AG10803 (cell line): ENCODE data around the gene SYTL1.

Experiments
- DNase-seq: peaks from one replicate; pipeline ENCODE4 v3.0.0; 2010; ENCODE audit warnings: low read depth
- H3K4me3 ChIP-seq: 2 replicates; pipeline ENCODE4 v1.5.1; 2011; ENCODE audit warnings: mild to moderate bottlenecking, low read length, control low read depth
- TF ChIP-seq, protein P1 (sequence below): conservative IDR thresholded peaks from 2 replicates; pipeline ENCODE4 v1.5.1; 2011; ENCODE audit warnings: mild to moderate bottlenecking, low read length, control low read depth, inconsistent platforms

The SYTL1 gene

DNA sequence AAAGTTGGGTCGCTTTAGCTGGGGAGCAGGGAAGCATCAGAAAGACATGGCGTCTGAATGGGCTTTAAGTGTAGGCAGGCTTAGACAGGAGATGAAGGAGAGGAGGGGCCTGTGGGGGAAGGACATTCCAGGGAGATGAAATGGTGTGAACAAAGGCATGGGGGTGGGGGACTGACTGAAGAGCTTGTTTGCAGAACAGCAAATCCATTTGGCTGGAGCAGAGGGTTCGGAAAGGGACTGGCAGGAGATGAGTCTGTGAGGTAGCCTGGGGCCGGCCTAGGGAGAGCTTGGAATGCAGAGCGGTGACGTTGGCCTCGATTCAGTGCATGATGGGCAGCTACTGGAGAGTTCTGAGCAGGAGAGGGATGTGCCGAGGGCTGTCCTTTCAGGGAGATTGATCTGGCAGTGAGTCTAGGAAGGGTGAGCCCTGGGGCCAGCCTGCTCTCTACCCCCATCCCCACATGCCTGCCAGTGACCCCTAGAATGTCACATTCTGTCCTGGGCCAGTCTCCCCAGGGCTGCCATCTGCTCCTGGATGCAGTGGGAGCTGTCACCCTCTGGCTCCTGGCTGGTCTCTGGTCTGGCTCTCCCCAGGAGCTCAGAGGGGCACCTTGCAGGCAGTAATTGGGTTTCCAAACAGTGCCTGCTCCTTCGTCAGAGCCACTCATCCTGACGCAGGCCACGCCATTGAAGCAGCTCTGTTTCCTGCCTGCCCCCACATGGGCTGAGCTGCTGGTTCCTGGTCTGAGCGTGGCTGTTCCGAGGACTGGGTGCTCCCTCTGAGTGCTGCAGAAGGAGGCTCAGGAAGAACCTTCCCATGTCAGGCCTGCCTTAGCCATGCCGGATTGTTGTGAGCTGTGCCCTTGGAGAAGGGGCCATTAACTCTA, 42.2 kb upstream of the SYTL1 start:
- no peak overlapping the region for H3K4me3 ChIP-seq
- TF ChIP-seq, protein P1, sequence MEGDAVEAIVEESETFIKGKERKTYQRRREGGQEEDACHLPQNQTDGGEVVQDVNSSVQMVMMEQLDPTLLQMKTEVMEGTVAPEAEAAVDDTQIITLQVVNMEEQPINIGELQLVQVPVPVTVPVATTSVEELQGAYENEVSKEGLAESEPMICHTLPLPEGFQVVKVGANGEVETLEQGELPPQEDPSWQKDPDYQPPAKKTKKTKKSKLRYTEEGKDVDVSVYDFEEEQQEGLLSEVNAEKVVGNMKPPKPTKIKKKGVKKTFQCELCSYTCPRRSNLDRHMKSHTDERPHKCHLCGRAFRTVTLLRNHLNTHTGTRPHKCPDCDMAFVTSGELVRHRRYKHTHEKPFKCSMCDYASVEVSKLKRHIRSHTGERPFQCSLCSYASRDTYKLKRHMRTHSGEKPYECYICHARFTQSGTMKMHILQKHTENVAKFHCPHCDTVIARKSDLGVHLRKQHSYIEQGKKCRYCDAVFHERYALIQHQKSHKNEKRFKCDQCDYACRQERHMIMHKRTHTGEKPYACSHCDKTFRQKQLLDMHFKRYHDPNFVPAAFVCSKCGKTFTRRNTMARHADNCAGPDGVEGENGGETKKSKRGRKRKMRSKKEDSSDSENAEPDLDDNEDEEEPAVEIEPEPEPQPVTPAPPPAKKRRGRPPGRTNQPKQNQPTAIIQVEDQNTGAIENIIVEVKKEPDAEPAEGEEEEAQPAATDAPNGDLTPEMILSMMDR = no peak
- peak; percentile 100 for DNase-seq

DNA sequence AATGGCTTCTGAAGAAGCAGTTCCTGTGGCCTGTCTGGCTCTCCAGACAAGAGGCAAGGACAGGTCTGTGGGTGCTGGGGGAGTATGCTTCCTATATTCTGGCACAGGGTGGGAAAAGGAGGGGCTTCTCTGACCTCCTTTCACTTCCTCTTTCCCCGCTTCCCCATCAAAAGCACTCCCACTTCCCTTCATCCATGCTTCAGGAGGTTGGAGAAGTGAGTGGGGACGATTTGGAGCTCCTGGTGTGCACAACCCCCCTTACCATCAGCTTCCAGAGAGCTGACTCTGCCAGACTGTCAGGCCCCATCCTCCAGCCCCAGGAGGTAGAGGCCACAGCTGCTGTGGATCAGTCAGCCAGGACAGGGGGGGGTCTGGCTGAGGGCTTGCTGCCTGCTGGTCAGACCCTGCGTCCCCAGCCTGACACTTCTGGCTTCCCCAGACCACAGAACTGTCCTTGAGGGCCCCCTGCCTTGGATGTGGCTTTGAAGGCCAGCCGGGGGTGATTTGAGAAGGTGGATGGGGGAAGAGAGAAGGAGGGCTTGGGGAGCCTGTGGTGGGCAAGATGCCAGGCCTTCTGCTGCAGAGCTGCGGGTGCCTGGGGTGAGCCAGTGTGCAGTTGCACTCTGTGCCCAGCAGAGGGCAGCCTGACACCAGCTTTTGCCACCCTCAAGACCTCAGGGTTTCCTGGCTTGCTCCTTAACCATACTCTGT, 41.3 kb upstream of the SYTL1 start:
- DNase-seq = peak; percentile 91
- H3K4me3 ChIP-seq = no peak overlapping the region
- TF ChIP-seq, protein P1 = peak; percentile 97

DNA sequence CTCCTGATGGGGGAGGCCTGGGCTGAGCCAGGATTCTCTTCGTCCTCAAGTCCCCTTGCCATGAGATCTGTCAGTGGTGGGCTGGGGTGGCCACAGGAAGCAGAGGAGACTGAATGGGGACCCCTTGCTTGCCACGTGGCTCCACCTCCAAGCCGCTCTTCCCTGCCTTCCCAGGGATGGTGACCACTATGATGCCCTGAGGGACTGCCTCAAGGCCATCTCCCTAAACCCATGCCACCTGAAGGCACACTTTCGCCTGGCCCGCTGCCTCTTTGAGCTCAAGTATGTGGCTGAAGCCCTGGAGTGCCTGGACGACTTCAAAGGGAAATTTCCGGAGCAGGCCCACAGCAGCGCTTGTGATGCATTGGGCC, 40.8 kb upstream of the SYTL1 start:
- no peak overlapping the region for H3K4me3 ChIP-seq
- TF ChIP-seq, protein P1 = no peak
- DNase-seq = no peak

DNA sequence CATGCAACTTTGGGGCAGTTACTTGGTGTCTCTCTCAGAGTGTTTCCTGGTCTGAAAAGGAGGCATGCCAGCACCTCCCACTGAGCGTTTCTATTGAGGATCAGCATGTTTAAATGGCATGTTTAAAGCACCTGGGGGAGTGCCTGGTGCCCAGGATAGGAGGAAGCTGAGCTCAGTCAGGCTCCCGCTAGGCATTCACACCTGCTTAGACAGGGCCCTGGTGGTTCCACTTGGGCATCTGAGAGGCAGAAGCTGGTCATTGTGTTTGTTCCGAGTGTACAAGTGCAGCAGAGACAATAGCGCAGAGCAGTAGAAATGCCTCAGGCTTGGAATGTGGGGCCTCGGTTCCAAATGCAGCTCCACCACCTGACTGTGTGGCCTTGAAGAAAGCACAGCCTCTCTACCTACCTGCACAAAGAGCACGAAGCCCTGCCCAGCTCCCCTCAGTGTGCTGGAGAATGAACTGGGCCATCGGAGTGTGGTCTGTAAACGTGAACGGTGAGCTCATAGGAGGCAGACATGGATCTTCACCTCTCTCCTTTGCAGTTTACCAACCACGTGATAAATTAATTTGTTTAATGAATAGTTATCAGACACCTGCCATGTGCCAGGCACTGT, 40.1 kb upstream of the SYTL1 start:
- TF ChIP-seq, protein P1 = no peak
- DNase-seq = no peak
- no peak overlapping the region for H3K4me3 ChIP-seq

DNA sequence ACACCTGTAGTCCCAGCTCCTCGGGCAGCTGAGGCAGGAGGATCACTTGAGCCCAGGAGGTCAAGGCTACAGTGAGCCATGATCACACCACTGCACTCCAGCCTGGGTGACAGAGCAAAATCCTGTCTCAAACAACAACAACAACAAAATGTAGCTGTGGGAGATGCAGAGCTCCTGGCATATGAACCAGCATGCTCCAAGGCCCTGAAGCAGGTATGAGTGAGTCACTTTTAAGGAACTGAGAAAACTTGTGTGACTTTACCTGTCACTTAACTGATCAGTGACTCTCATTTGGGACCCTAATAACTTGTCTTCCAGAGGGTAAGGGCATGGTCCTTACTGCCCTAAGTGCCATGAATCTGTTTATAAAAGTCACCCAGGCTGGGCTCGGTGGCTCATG, 39.2 kb upstream of the SYTL1 start:
- TF ChIP-seq, protein P1 = no peak
- DNase-seq = no peak
- no peak overlapping the region for H3K4me3 ChIP-seq

DNA sequence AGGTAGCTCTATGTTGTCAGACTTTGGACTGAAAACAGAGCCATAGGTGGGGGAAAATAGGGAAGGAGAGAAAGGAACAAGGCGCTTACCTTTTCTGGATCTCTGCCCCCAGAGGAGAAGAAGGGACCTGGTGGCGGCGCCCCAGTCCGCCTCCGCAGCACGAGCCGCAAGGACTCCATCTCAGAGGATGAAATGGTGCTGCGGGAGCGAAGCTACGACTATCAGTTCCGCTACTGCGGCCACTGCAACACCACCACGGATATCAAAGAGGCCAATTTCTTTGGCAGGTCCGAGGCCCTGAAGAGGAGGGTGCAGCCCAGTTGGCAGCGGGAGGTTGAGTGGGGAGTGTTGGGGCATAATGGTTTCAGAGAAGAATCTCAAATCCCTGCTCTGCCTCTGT, 38.3 kb upstream of the SYTL1 start:
- TF ChIP-seq, protein P1 = no peak
- no peak for DNase-seq
- no peak overlapping the region for H3K4me3 ChIP-seq
